SK-N-SH treated with all-trans-retinoic acid at 6 μM for 48 hours (cell line): ENCODE results near the gene NDUFAF2.

Source experiments
- PATZ1 ChIP-seq: fragments of 250-450 bp; sonication (Bioruptor Pico); IDR thresholded peaks from 2 replicates; pipeline ENCODE4 v1.8.0; 2020; ENCODE audit warnings: mild to moderate bottlenecking, moderate library complexity, borderline replicate concordance
- PPARA ChIP-seq: fragments of 250-450 bp; sonication (Bioruptor Pico); IDR thresholded peaks from 2 replicates; pipeline ENCODE4 v1.5.0; 2020; ENCODE audit warnings: mild to moderate bottlenecking, borderline replicate concordance
- TSHZ2 ChIP-seq: fragments of 250-450 bp; sonication (Bioruptor Pico); IDR thresholded peaks from 2 replicates; pipeline ENCODE4 v1.5.0; 2020; ENCODE audit warnings: mild to moderate bottlenecking, moderate library complexity
- ZNF70 ChIP-seq: fragments of 450-650 bp; formaldehyde crosslinking; IDR thresholded peaks from 2 replicates; pipeline ENCODE4 v1.5.0; 2020; ENCODE audit warnings: mild to moderate bottlenecking, moderate library complexity
- TF ChIP-seq, protein P1 (sequence below): fragments of 250-450 bp; sonication (Bioruptor Pico); IDR thresholded peaks from 2 replicates; pipeline ENCODE4 v1.8.0; 2021; ENCODE audit warnings: low read depth, mild to moderate bottlenecking, moderate library complexity, borderline replicate concordance

DNA sequence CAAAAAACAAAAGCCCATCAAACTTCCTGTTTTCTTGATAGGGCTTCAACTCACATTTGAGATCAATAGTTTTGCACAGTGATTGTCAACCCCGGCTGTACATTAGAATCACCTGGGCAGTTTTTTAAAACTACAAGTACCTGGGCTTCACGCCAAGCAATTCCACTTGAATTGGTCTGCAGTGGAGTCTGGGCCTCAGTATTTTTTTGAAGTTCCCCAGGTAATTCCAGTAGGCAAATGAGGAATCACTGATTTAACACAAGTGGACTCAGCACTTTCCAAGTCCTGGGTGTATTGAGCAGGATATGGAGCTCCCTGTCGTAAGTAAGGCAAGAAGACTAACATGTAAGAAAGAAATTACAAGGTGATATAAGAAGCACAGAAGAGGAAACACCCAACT lies 232.1 kb downstream of the NDUFAF2 start:
- no peak for TF ChIP-seq ZNF70 (CRISPR knock-in tag)
- TF ChIP-seq TSHZ2 (CRISPR knock-in tag) = no peak
- TF ChIP-seq PATZ1 (CRISPR knock-in tag) = no peak
- no peak for TF ChIP-seq PPARA
- TF ChIP-seq, protein P1, sequence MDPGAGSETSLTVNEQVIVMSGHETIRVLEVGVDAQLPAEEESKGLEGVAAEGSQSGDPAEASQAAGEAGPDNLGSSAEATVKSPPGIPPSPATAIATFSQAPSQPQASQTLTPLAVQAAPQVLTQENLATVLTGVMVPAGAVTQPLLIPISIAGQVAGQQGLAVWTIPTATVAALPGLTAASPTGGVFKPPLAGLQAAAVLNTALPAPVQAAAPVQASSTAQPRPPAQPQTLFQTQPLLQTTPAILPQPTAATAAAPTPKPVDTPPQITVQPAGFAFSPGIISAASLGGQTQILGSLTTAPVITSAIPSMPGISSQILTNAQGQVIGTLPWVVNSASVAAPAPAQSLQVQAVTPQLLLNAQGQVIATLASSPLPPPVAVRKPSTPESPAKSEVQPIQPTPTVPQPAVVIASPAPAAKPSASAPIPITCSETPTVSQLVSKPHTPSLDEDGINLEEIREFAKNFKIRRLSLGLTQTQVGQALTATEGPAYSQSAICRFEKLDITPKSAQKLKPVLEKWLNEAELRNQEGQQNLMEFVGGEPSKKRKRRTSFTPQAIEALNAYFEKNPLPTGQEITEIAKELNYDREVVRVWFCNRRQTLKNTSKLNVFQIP (CRISPR knock-in tag) = no peak
